Fibroblast of mammary gland (primary cell): ENCODE data around the gene FAM114A2.

ENCODE experiments used
- DNase-seq: peaks from one replicate; pipeline ENCODE4 v3.0.0-alpha.2; 2010; ENCODE audit warnings: low read depth
- H3K4me3 ChIP-seq: 2 replicates; pipeline ENCODE4 v1.5.1; 2011; ENCODE audit warnings: low read depth, mild to moderate bottlenecking, low read length, moderate library complexity; ENCODE audit not compliant: control insufficient read depth
- TF ChIP-seq, protein P1 (sequence below): conservative IDR thresholded peaks from 2 replicates; pipeline ENCODE4 v1.5.1; 2011; ENCODE audit warnings: low read depth, low read length, inconsistent platforms; ENCODE audit not compliant: control insufficient read depth, insufficient read depth

The FAM114A2 gene

DNA sequence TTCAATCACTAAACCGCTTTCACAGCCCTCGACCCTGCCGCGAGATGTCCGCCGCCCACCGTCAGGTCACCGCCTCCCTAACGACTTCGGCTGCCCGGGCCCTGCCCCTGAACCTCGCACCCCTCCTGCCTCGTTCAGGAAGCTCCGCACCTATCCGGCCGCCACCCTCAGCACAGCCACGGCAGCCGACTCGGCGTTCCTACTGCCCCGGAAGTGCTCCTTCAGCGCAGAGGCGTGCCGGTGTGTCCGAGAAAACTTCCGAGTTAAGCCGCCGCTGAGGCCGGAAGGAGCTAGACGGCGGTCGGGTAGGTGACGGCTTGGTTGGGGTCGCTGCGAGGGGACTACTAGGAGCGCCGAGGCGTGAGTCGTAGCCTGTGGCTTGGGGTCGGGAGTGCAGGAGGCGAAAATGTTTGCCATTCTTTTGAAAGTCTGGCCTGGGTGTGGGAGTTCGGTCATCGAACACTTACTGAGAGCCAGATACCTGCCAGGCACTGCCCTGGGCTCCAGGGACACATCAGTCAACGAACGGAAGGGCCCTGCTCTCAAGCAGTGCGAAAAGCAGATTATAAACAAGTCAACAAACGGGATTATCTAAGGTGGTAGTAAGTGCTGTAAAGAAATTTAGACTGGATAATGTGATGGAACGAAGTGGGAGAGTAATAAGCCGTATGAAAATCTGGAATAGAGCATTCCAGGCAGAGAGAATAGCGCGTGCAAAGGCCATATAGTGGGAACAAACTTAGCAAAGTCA lies at the start of gene FAM114A2, which contains the start of gene MFAP3:
Gene FAM114A2, minus strand, starts transcription at position 204 of the 751 bp plus-strand sequence. CDS start 3,957 bp downstream, outside the sequence.
Gene MFAP3, plus strand, starts transcription at position 261 of the 751 bp plus-strand sequence. CDS start 10,756 bp downstream, outside the sequence.
- peak; percentile 80 for DNase-seq
- H3K4me3 ChIP-seq: peak within 1 kb of the TSS; percentile 95
- TF ChIP-seq, protein P1, sequence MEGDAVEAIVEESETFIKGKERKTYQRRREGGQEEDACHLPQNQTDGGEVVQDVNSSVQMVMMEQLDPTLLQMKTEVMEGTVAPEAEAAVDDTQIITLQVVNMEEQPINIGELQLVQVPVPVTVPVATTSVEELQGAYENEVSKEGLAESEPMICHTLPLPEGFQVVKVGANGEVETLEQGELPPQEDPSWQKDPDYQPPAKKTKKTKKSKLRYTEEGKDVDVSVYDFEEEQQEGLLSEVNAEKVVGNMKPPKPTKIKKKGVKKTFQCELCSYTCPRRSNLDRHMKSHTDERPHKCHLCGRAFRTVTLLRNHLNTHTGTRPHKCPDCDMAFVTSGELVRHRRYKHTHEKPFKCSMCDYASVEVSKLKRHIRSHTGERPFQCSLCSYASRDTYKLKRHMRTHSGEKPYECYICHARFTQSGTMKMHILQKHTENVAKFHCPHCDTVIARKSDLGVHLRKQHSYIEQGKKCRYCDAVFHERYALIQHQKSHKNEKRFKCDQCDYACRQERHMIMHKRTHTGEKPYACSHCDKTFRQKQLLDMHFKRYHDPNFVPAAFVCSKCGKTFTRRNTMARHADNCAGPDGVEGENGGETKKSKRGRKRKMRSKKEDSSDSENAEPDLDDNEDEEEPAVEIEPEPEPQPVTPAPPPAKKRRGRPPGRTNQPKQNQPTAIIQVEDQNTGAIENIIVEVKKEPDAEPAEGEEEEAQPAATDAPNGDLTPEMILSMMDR: no peak

DNA sequence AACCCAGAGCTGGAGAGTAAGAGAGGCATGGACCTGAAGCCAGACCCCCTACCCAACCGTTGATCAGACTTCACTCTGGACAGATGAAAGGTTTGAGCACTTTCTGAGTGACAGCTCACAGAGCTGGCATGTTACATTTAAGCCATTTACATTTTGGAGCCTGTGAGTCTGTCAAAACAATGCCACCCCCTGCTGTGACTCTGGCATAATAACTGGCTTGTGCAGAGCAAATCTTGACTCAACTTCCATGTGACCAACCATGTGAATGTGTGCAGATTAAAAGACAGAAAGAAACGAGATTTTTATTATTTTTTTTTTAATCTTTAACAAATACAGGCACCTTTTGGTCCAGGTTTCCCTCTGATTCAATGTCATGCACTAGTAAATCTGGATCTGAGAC lies 48.5 kb upstream of the FAM114A2 start:
- TF ChIP-seq, protein P1: no peak

DNA sequence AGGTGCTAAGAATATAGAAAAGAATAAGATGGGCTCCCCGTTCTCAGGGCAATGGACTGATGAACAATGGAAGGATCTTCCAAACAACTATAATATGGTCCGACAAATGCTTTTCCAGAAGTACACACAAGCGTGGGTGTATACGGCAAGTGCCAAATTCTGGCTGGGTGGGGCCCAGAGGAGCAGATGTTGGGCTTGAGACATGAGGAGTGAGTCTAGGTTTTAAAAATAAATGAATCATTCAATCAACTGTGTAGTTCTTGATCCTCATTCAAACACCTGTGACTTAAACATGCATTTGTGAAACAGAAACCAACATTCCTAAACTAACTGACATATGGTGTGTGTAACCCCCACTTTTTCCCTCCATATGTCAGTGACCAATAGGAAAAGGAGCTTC lies 47.9 kb upstream of the FAM114A2 start:
- peak; percentile 74 for DNase-seq
- TF ChIP-seq, protein P1: no peak
- H3K4me3 ChIP-seq: no peak overlapping the region

More for the DNA sequence above, 48.5 kb upstream of the FAM114A2 start:
- no peak overlapping the region for H3K4me3 ChIP-seq
- peak; percentile 26 for DNase-seq

DNA sequence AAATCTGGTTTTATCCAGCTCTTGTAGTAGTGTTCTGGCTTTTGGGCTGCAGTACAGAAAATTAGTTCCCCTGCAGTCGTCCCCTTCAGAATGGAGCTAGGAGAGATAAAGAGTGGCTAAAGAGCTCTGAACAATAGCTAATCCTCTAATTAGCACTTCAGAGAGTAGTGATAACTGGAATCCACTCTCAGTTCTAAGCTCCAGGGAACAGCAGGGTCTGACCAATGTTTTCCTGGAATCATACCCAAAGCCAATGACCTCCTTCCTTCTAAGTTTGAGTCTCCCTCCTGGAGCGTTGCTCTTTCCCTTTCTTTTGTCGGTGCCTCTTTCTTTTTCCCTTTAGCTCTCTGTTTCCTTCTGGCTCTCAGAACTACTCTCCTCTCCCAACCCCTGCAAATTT lies 47.4 kb upstream of the FAM114A2 start:
- TF ChIP-seq, protein P1: no peak
- DNase-seq: no peak
- H3K4me3 ChIP-seq: no peak overlapping the region

DNA sequence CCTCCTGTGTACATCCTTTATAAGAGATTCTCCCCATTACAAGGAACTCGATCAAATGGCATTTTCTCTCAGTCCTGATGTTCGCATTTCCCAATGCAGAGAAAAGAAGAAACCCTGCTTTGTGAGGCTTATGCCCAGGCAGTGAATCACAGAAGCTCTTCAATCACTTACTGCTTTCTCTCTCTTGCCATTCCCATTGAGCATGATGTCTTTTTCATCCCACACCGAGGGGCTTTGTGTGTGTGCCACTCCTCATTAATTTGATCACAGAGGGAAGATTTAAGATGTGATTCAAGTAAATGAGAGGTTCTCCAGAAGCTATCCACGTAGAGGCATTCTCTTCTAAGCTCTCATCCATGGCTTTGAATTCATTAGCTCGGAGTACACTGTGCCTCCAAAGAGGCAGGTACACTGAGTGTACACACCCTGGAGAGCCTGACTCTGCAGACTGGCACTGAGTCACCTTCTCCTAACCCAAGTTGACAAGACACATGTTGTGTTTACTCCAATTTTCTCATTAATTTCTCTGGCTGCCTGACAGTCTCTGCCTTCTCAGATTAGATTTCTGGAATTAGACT lies 45.4 kb upstream of the FAM114A2 start:
- DNase-seq: no peak
- no peak overlapping the region for H3K4me3 ChIP-seq
- TF ChIP-seq, protein P1: no peak

DNA sequence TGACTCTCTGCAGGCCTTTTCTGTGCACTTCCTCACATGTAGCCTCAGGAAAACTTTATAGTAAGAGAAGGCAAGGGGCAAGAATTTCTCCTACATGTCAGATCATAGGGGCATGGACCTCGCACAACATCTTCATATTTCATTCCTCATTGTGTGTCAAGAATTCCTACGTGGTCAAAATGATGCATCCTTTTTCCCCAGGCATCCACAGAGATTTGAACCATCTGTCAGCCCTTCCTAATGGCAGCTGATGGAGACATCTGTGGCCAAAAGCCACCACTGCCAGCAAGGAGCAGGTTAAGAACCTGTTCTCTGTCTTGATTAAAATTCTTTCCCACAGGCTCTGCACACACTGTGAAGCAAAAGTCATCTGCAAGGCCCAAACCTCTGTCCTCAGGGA lies 42.5 kb upstream of the FAM114A2 start:
- H3K4me3 ChIP-seq: no peak overlapping the region
- TF ChIP-seq, protein P1: no peak
- DNase-seq: no peak
